Right hindlimb (tissue), 1 donor: Measurements from ENCODE around the gene CD59.
"Not testable (repeated sequence)": the region's sequence is repeated elsewhere in the genome, so short reads cannot be mapped to it uniquely, and the experiment has no call there.

Experiments used
- DNase-seq: peaks from one replicate; pipeline ENCODE4 v3.0.0-alpha.2; 2018

CD59 gene

GRCh38 chr11:33664827-33665226, 71.4 kb downstream of the CD59 start:
- DNase-seq = no peak

GRCh38 chr11:33664166-33664565, 72.1 kb downstream of the CD59 start:
- DNase-seq = no peak

GRCh38 chr11:33663121-33663520, 73.1 kb downstream of the CD59 start:
- DNase-seq = no peak

GRCh38 chr11:33661526-33661925, 74.7 kb downstream of the CD59 start:
- not testable (repeated sequence) for DNase-seq

GRCh38 chr11:33660962-33661361, 75.3 kb downstream of the CD59 start:
- no peak for DNase-seq

- no peak for DNase-seq
These were observed 76.7 kb downstream of the CD59 start for GRCh38 chr11:33659370-33660139.

GRCh38 chr11:33658195-33658900, 77.9 kb downstream of the CD59 start:
- DNase-seq = no peak

- DNase-seq = no peak
These were observed 78.5 kb downstream of the CD59 start for GRCh38 chr11:33657757-33658156.

GRCh38 chr11:33656768-33657167, 79.5 kb downstream of the CD59 start:
- no peak for DNase-seq

GRCh38 chr11:33655842-33656600, 80.2 kb downstream of the CD59 start:
- DNase-seq = no peak

GRCh38 chr11:33654594-33654993, 81.6 kb downstream of the CD59 start:
- no peak for DNase-seq
